NT2/D1 (cell line): ENCODE results near the gene PRKAR2A.
"Not testable (repeated sequence)": the region's sequence is repeated elsewhere in the genome, so short reads cannot be mapped to it uniquely, and the experiment has no call there.

Experiments used
- SUZ12 ChIP-seq: IDR thresholded peaks from 2 replicates; pipeline ENCODE4 v1.6.1; 2011; ENCODE audit not compliant: insufficient read length, insufficient read depth; ENCODE audit errors: extremely low read depth
- YY1 ChIP-seq: IDR thresholded peaks from 2 replicates; pipeline ENCODE4 v1.6.1; 2011; ENCODE audit not compliant: insufficient read length, insufficient read depth
- ZNF274 ChIP-seq: IDR thresholded peaks from 2 replicates; pipeline ENCODE4 v1.6.1; 2011; ENCODE audit warnings: mild to moderate bottlenecking, low read depth, low read length

DNA sequence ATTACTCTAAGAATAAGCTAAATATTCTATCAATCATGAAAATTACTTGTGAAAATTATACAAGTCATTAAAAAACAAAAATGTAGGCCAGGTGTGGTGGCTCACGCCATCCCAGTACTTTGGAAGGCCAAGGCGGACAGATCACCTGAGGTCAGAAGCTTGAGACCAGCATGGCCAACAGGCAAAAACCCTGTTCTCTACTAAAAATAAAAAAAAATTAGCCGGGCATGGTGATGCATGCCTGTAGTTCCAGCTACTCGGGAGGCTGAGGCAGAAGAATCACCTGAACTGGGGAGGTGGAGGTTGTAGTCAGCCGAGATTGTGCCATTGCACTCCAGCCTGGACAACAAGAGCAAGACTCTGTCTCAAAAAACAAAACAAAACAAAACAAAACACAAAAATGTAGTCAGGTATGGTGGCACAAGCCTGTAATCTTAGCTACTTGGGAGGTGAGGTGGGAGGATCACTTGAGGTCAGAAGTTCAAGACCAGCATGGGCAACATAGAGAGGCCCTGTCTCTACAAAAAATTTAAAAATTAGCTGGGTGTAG, 87.6 kb downstream of the PRKAR2A start:
- TF ChIP-seq YY1, ZNF274, SUZ12: not testable (repeated sequence)
